IMR-90 (cell line): ENCODE measurements around the gene PARP2. TPM values are rescaled to one million over a fixed set of nuclear protein-coding genes. Genes with fewer than 3 reads are reported as not detected.

Experiments
- ATAC-seq: fragments of 200-7000 bp; cut with Tn5 transposase; 2 replicates; pipeline ENCODE4 v1.9.1; 2020; ENCODE audit warnings: low read depth, mild to moderate bottlenecking, moderate library complexity
- BruUV-seq: library from RNA; stranded (reverse); fragments of 400-500 nt; replicated peaks from 2 replicates; lab custom pipeline; 2021; lab: Mats Ljungman, UMichigan
- CTCF ChIA-PET: fragments of 300-600 bp; formaldehyde crosslinking; extraction: SDS; loops from one replicate; lab custom pipeline; 2021; ENCODE audit warnings: antibody characterized with exemption; lab: Yijun Ruan, JAX
- POLR2A ChIA-PET: fragments of 300-600 bp; sonication (Branson Sonifier 250); formaldehyde crosslinking; loops from one replicate; lab custom pipeline; 2022; ENCODE audit warnings: antibody characterized with exemption; ENCODE audit not compliant: unreplicated experiment; lab: Charles Lee
- DNase-seq: peaks from one replicate; pipeline ENCODE4 v3.0.0; 2013
- H2AFZ ChIP-seq: replicated peaks from 2 replicates; pipeline ENCODE3; 2013; ENCODE audit warnings: low read length, mild to moderate bottlenecking; ENCODE audit not compliant: poor library complexity
- H2AK5ac ChIP-seq: 2 replicates; pipeline ENCODE4 v1.6.1; 2013; ENCODE audit warnings: low read depth, low read length, inconsistent platforms
- H2AK9ac ChIP-seq: replicated peaks from 2 replicates; pipeline ENCODE3; 2013; ENCODE audit warnings: mild to moderate bottlenecking, low read depth, low read length, moderate library complexity; ENCODE audit not compliant: poor library complexity
- H2BK120ac ChIP-seq: 2 replicates; pipeline ENCODE4 v1.6.1; 2013; ENCODE audit warnings: low read depth, low read length, inconsistent platforms
- H2BK15ac ChIP-seq: 3 replicates; pipeline ENCODE4 v1.6.1; 2013; ENCODE audit warnings: low read depth, low read length, inconsistent platforms
- H2BK20ac ChIP-seq: 2 replicates; pipeline ENCODE4 v1.6.1; 2013; ENCODE audit warnings: low read depth, mild to moderate bottlenecking, inconsistent platforms, low read length, moderate library complexity
- H2BK5ac ChIP-seq: 2 replicates; pipeline ENCODE4 v1.6.1; 2013; ENCODE audit warnings: mild to moderate bottlenecking, low read depth, low read length, inconsistent platforms; ENCODE audit not compliant: poor library complexity, severe bottlenecking
- H3K14ac ChIP-seq: replicated peaks from 2 replicates; pipeline ENCODE4 v1.6.1; 2013; ENCODE audit warnings: low read depth, low read length, inconsistent platforms
- H3K18ac ChIP-seq: 2 replicates; pipeline ENCODE4 v1.6.1; 2013; ENCODE audit warnings: low read depth, low read length, control low read depth
- H3K23ac ChIP-seq: 2 replicates; pipeline ENCODE4 v1.6.1; 2013; ENCODE audit warnings: low read depth, low read length, inconsistent platforms
- H3K27ac ChIP-seq: 2 replicates; pipeline ENCODE4 v1.5.1; 2013; ENCODE audit warnings: mild to moderate bottlenecking, control low read depth, low read length; ENCODE audit not compliant: insufficient read depth
- H3K27me3 ChIP-seq: 2 replicates; pipeline ENCODE4 v1.6.1; 2013; ENCODE audit warnings: low read length; ENCODE audit not compliant: control insufficient read depth, insufficient read depth
- H3K36me3 ChIP-seq: 2 replicates; pipeline ENCODE4 v1.6.1; 2013; ENCODE audit warnings: low read length, mixed read lengths; ENCODE audit not compliant: control insufficient read depth, insufficient read depth
- H3K4ac ChIP-seq: 2 replicates; pipeline ENCODE4 v1.6.1; 2013; ENCODE audit warnings: low read depth, low read length, inconsistent platforms
- H3K4me1 ChIP-seq: 2 replicates; pipeline ENCODE4 v1.6.1; 2013; ENCODE audit warnings: low read length, mixed read lengths; ENCODE audit not compliant: control insufficient read depth, insufficient read depth
- H3K4me2 ChIP-seq: 2 replicates; pipeline ENCODE4 v1.6.1; 2013; ENCODE audit warnings: low read depth, mild to moderate bottlenecking, control low read depth, low read length, moderate library complexity
- H3K4me3 ChIP-seq: 2 replicates; pipeline ENCODE4 v1.5.1; 2013; ENCODE audit warnings: low read depth, mild to moderate bottlenecking, control low read depth, low read length, moderate library complexity; ENCODE audit not compliant: insufficient read depth
- H3K56ac ChIP-seq: 2 replicates; pipeline ENCODE4 v1.6.1; 2013; ENCODE audit warnings: low read length, inconsistent platforms; ENCODE audit not compliant: insufficient read depth; ENCODE audit errors: extremely low read depth
- H3K79me1 ChIP-seq, 2 experiments: 2 replicates each; pipeline ENCODE4 v1.6.1; 2013; ENCODE audit warnings: low read length in 2 of 2, inconsistent platforms in 1 of 2, low read depth in 1 of 2
- H3K9ac ChIP-seq: 2 replicates; pipeline ENCODE4 v1.6.1; 2013; ENCODE audit warnings: low read depth, low read length, control low read depth
- H3K9me1 ChIP-seq: 2 replicates; pipeline ENCODE4 v1.6.1; 2013; ENCODE audit warnings: low read length, inconsistent platforms; ENCODE audit not compliant: insufficient read depth
- H3K9me3 ChIP-seq: 2 replicates; pipeline ENCODE4 v1.6.1; 2013; ENCODE audit warnings: low read length; ENCODE audit not compliant: control insufficient read depth, insufficient read depth
- H4K20me1 ChIP-seq: 2 replicates; pipeline ENCODE4 v1.6.1; 2013; ENCODE audit warnings: low read length, inconsistent platforms; ENCODE audit not compliant: insufficient read depth
- H4K5ac ChIP-seq: 2 replicates; pipeline ENCODE4 v1.6.1; 2013; ENCODE audit warnings: mild to moderate bottlenecking, low read depth, low read length, control low read depth
- H4K8ac ChIP-seq, 2 experiments: 2 replicates each; pipeline ENCODE4 v1.6.1; 2013; ENCODE audit warnings: low read depth in 2 of 2, low read length in 2 of 2, control low read depth in 1 of 2, inconsistent platforms in 1 of 2
- H4K91ac ChIP-seq: 2 replicates; pipeline ENCODE4 v1.6.1; 2013; ENCODE audit warnings: low read depth, low read length, inconsistent platforms; ENCODE audit not compliant: insufficient read depth
- BHLHE40 ChIP-seq: fragments of 150-350 bp; IDR thresholded peaks from 2 replicates; pipeline ENCODE4 v1.6.1; 2016; ENCODE audit warnings: mild to moderate bottlenecking, low read depth, low read length
- CEBPB ChIP-seq: IDR thresholded peaks from 2 replicates; pipeline ENCODE4 v1.6.1; 2012; ENCODE audit warnings: low read depth, low read length, improper control_type of control experiment
- CHD1 ChIP-seq: IDR thresholded peaks from 2 replicates; pipeline ENCODE4 v1.6.1; 2012; ENCODE audit warnings: low read depth, low read length, improper control_type of control experiment
- MAZ ChIP-seq: IDR thresholded peaks from 2 replicates; pipeline ENCODE4 v1.6.1; 2012; ENCODE audit warnings: low read depth, mild to moderate bottlenecking, low read length, improper control_type of control experiment, moderate library complexity, borderline replicate concordance
- MXI1 ChIP-seq: IDR thresholded peaks from 2 replicates; pipeline ENCODE4 v1.6.1; 2012; ENCODE audit warnings: low read depth, mild to moderate bottlenecking, low read length, moderate library complexity, borderline replicate concordance
- NFE2L2 ChIP-seq: fragments of 150-350 bp; IDR thresholded peaks from 2 replicates; pipeline ENCODE4 v1.6.1; 2016; ENCODE audit warnings: low read depth, mild to moderate bottlenecking, low read length
- POLR2A ChIP-seq: IDR thresholded peaks from 2 replicates; pipeline ENCODE4 v1.6.1; 2012; ENCODE audit warnings: mild to moderate bottlenecking, low read depth, low read length
- RAD21 ChIP-seq: IDR thresholded peaks from 2 replicates; pipeline ENCODE4 v1.6.1; 2012; ENCODE audit warnings: low read length, improper control_type of control experiment
- RCOR1 ChIP-seq: IDR thresholded peaks from 2 replicates; pipeline ENCODE4 v1.6.1; 2012; ENCODE audit warnings: mild to moderate bottlenecking, low read length, improper control_type of control experiment; ENCODE audit not compliant: insufficient replicate concordance
- RFX5 ChIP-seq: IDR thresholded peaks from 2 replicates; pipeline ENCODE4 v1.8.0; 2012; ENCODE audit warnings: low read depth, mild to moderate bottlenecking, low read length, moderate library complexity
- WGBS, 2 experiments: methylation state at CpG; one replicate each; pipeline versions ENCODE4 v1.1.5 to v1.1.7; 2013; ENCODE audit warnings: missing lambda C conversion rate in 2 of 2; ENCODE audit not compliant: insufficient read length in 1 of 2; ENCODE audit errors: extremely low coverage in 2 of 2; 5-methylcytosine and 5-hydroxymethylcytosine counted together
- dilution Hi-C: fragments of 300-500 bp; cut with HindIII; formaldehyde crosslinking; loops from one replicate; pipeline ENCODE4 v1.14.3; 2018; ENCODE audit warnings: low sequenced_read_pairs; ENCODE audit not compliant: unreplicated experiment
- in situ Hi-C: fragments of 300-500 bp; cut with MboI; formaldehyde crosslinking; loops from 3 replicates; pipeline ENCODE4 v1.14.3; 2019; ENCODE audit warnings: low sequenced_read_pairs, inconsistent platforms, mixed read lengths
- intact Hi-C: fragments of 100-400 bp; cut with micrococcal nuclease; formaldehyde crosslinking; loops from 2 replicates; pipeline ENCODE4 v1.10.0; 2022
- polyA plus RNA-seq, 3 experiments: library from polyadenylated mRNA; depleted of rRNA; stranded (reverse); fragments of >200 nt; gene quantifications; 2 replicates each; pipeline ENCODE4 v1.2.3, GENCODE V29; 2012; ENCODE audit warnings: low replicate concordance in 1 of 3
- total RNA-seq: library from RNA; depleted of rRNA; stranded (reverse); fragments of >200 nt; gene quantifications from 2 replicates; pipeline ENCODE4 v1.2.3, GENCODE V29; 2012
- TF ChIP-seq, protein P1 (sequence below): fragments of 150-350 bp; IDR thresholded peaks from 2 replicates; pipeline ENCODE4 v1.6.1; 2017; ENCODE audit warnings: mild to moderate bottlenecking, antibody characterized with exemption, low read length, low read depth

Gene PARP2
- total and polyA plus RNA-seq, 2 of the 4 experiments (the other 2 are of a cell fraction) = 11.7 to 19.1 TPM

GRCh38 chr14:20334017-20334416, 9.4 kb upstream of the PARP2 start:
- Histone ChIP-seq H3K27me3 (no peaks in the 10 kb centered on the region), H3K4me1 (no peaks in the 10 kb centered on the region), H4K8ac (no peak overlapping the region), H3K14ac (no peak overlapping the region), H2BK20ac (no peak overlapping the region), H2AK5ac (no peak overlapping the region), H3K36me3 (no peaks in the 10 kb centered on the region), H3K18ac (no peak overlapping the region), H3K56ac (no peak overlapping the region), H4K91ac (no peak overlapping the region), H3K23ac (no peak overlapping the region), H2BK5ac (no peak overlapping the region), H3K4me3 (no peak overlapping the region), H3K4ac (no peak overlapping the region), H3K9ac (no peak overlapping the region), H3K4me2 (no peak overlapping the region), H3K9me1 (no peaks in the 10 kb centered on the region), H2AFZ (no peak overlapping the region), H2AK9ac (no peak overlapping the region), H4K20me1 (no peaks in the 10 kb centered on the region), H3K9me3 (no peaks in the 10 kb centered on the region), H4K5ac (no peak overlapping the region), H2BK120ac (no peak overlapping the region), H3K27ac (no peak overlapping the region), H2BK15ac (no peak overlapping the region), H3K79me1 (peaks cover 0 to 12% of the 10 kb centered on the region in 2 experiments; a peak in 1 of 4 replicates)
- ATAC-seq = no peak
- CTCF ChIA-PET = interaction anchor here (0.8 to 2.3 kb wide), 2 partner anchors 9 to 273 kb away, joined by 3 to 5 read pairs; partner anchors contain the start of gene PARP2
- WGBS, 2 experiments = 40% methylated on average over 1 of the region's 7 CpGs; no CpG with 5 or more reads in 1 of the 2 experiments
- intact Hi-C loops = no loop called here
- dilution Hi-C loops = no loop called here
- DNase-seq = no peak
- POLR2A ChIA-PET = no interaction called here
- no peak for TF ChIP-seq RFX5
- TF ChIP-seq, protein P1, sequence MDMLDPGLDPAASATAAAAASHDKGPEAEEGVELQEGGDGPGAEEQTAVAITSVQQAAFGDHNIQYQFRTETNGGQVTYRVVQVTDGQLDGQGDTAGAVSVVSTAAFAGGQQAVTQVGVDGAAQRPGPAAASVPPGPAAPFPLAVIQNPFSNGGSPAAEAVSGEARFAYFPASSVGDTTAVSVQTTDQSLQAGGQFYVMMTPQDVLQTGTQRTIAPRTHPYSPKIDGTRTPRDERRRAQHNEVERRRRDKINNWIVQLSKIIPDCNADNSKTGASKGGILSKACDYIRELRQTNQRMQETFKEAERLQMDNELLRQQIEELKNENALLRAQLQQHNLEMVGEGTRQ = no peak
- no peak for TF ChIP-seq RAD21
- TF ChIP-seq POLR2A = no peak
- no peak for TF ChIP-seq CHD1
- no peak for TF ChIP-seq BHLHE40
- no peak for TF ChIP-seq NFE2L2
- TF ChIP-seq MAZ = no peak
- no peak for TF ChIP-seq CEBPB
- no peak for TF ChIP-seq RCOR1
- TF ChIP-seq MXI1 = no peak
- in situ Hi-C loops = loop anchor here (25.0 kb wide), 2 partner anchors 653 to 753 kb away; partner anchors contain the start of genes METTL17, SLC39A2 and ZNF219
- BruUV-seq = no TSS peak
